Endothelial cell of umbilical vein (primary cell): ENCODE data around the gene BBC3. TPM values are rescaled to one million over a fixed set of nuclear protein-coding genes. Genes with fewer than 3 reads are reported as not detected.

Source experiments
- BruUV-seq: library from RNA; stranded (reverse); fragments of 400-500 nt; replicated peaks from 2 replicates; lab custom pipeline; 2021; lab: Mats Ljungman, UMichigan
- CTCF ChIA-PET: fragments of 300-600, 350-600 bp; sonication (Branson Sonifier 250); formaldehyde crosslinking; loops from one replicate; lab custom pipeline; 2021; ENCODE audit warnings: antibody characterized with exemption, inconsistent platforms; lab: Charles Lee
- POLR2A ChIA-PET: fragments of 300-600, 350-600 bp; sonication (Branson Sonifier 250); formaldehyde crosslinking; loops from one replicate; lab custom pipeline; 2021; ENCODE audit warnings: antibody characterized with exemption, inconsistent platforms; lab: Charles Lee
- DNase-seq: peaks from one replicate; pipeline ENCODE4 v3.0.0-alpha.2; 2011; ENCODE audit warnings: low read depth, low spot score
- FAIRE-seq: peaks from 2 replicates; lab custom pipeline; 2011; peaks lifted over from hg19 to GRCh38; lab: Jason Lieb, UNC
- H2AFZ ChIP-seq: 2 replicates; pipeline ENCODE4 v1.6.0; 2012; ENCODE audit warnings: low read depth, low read length, control low read depth, inconsistent platforms
- H3K27ac ChIP-seq: 2 replicates; pipeline ENCODE4 v1.5.1; 2011; ENCODE audit warnings: low read depth, mild to moderate bottlenecking, control low read depth, low read length, moderate library complexity; ENCODE audit not compliant: insufficient read depth
- H3K27me3 ChIP-seq, 2 experiments: 2 replicates each; pipeline versions ENCODE4 v1.6.0 to v1.6.1; 2011; ENCODE audit warnings: low read length in 2 of 2, mixed read lengths in 1 of 2; ENCODE audit not compliant: control insufficient read depth in 2 of 2, insufficient read depth in 2 of 2
- H3K36me3 ChIP-seq, 2 experiments: 2 replicates in 1 of 2; 3 replicates in 1 of 2; pipeline ENCODE4 v1.5.1; 2011; ENCODE audit warnings: low read length in 2 of 2, mild to moderate bottlenecking in 1 of 2, moderate library complexity in 1 of 2; ENCODE audit not compliant: control insufficient read depth in 2 of 2, insufficient read depth in 2 of 2; ENCODE audit errors: extremely low read depth in 1 of 2
- H3K4me1 ChIP-seq: 3 replicates; pipeline ENCODE4 v1.5.1; 2011; ENCODE audit warnings: mild to moderate bottlenecking, low read length; ENCODE audit not compliant: control insufficient read depth, insufficient read depth; ENCODE audit errors: extremely low read depth
- H3K4me2 ChIP-seq: 2 replicates; pipeline ENCODE4 v1.6.1; 2011; ENCODE audit warnings: low read length, control low read depth, mixed read lengths; ENCODE audit not compliant: insufficient read depth
- H3K4me3 ChIP-seq, 3 experiments: fragments of 200-600 bp in 1 of 3; sonication (generic), shearing (Covaris generic) in 1 of 3; replicated peaks in 1 of 3; 2 replicates each; pipeline ENCODE4 v1.5.1; 2011 to 2016; ENCODE audit warnings: control low read depth in 3 of 3, low read length in 3 of 3, mild to moderate bottlenecking in 2 of 3, inconsistent platforms in 1 of 3, low read depth in 1 of 3, moderate library complexity in 1 of 3; ENCODE audit not compliant: insufficient read depth in 1 of 3
- H3K79me2 ChIP-seq: 2 replicates; pipeline ENCODE4 v1.6.0; 2012; ENCODE audit warnings: low read length, inconsistent platforms; ENCODE audit not compliant: control insufficient read depth, insufficient read depth
- H3K9ac ChIP-seq: replicated peaks from 2 replicates; pipeline ENCODE3; 2011; ENCODE audit warnings: low read length, control low read depth; ENCODE audit not compliant: insufficient read depth; ENCODE audit errors: extremely low read depth
- H3K9me1 ChIP-seq: replicated peaks from 3 replicates; pipeline ENCODE4 v1.6.0; 2011; ENCODE audit warnings: mild to moderate bottlenecking, low read length; ENCODE audit not compliant: control insufficient read depth, insufficient read depth; ENCODE audit errors: extremely low read depth
- H3K9me3 ChIP-seq: replicated peaks from 2 replicates; pipeline ENCODE4 v1.5.1; 2012; ENCODE audit warnings: low read length, inconsistent platforms; ENCODE audit not compliant: control insufficient read depth, insufficient read depth
- H4K20me1 ChIP-seq: replicated peaks from 2 replicates; pipeline ENCODE3; 2011; ENCODE audit warnings: mild to moderate bottlenecking, low read length; ENCODE audit not compliant: control insufficient read depth, insufficient read depth; ENCODE audit errors: extremely low read depth
- EZH2 ChIP-seq: IDR thresholded peaks from 2 replicates; pipeline ENCODE4 v1.6.1; 2012; ENCODE audit warnings: borderline replicate concordance, low read depth, mild to moderate bottlenecking, moderate library complexity, low read length, inconsistent platforms; ENCODE audit not compliant: severe bottlenecking
- FOS ChIP-seq: IDR thresholded peaks from 2 replicates; pipeline ENCODE4 v1.6.1; 2011; ENCODE audit warnings: mild to moderate bottlenecking, low read length, moderate library complexity, borderline replicate concordance; ENCODE audit not compliant: insufficient read depth
- JUN ChIP-seq: IDR thresholded peaks from 2 replicates; pipeline ENCODE4 v1.6.1; 2011; ENCODE audit warnings: borderline replicate concordance, low read depth; ENCODE audit not compliant: insufficient read length, insufficient read depth
- POLR2A ChIP-seq: IDR thresholded peaks from 2 replicates; pipeline ENCODE4 v1.6.1; 2012; ENCODE audit warnings: low read depth, mild to moderate bottlenecking, control low read depth, low read length
- POLR2AphosphoS5 ChIP-seq: IDR thresholded peaks from 2 replicates; pipeline ENCODE4 v1.6.1; 2012; ENCODE audit warnings: low read depth, mild to moderate bottlenecking, control low read depth, low read length, moderate library complexity; ENCODE audit not compliant: insufficient read depth
- dilution Hi-C: fragments of 300-500 bp; cut with MboI; formaldehyde crosslinking; loops from one replicate; pipeline ENCODE4 v1.15.0; 2019; ENCODE audit warnings: low sequenced_read_pairs; ENCODE audit not compliant: extremely low pct_ligation_motif_present
- intact Hi-C: fragments of 100-400 bp; cut with micrococcal nuclease; formaldehyde crosslinking; loops from one replicate; pipeline ENCODE4 v1.10.0; 2022
- polyA plus RNA-seq, 4 experiments: library from polyadenylated mRNA; depleted of rRNA in 3 of 4; stranded (reverse) in 3 of 4; unstranded in 1 of 4; fragments of >200 nt; gene quantifications; 2 replicates each; pipeline versions ENCODE4 v1.2.1 to v1.2.3, GENCODE V29; 2011 to 2012; ENCODE audit warnings: missing spikeins in 1 of 4
- total RNA-seq: library from RNA; stranded (reverse); gene quantifications from 2 replicates; pipeline ENCODE4 v1.2.3, GENCODE V29; 2021
- TF ChIP-seq, protein P1 (sequence below), 2 donors: IDR thresholded peaks; 1 replicate in 1 of 2; 2 replicates in 1 of 2; pipeline ENCODE4 v1.5.1; 2011; ENCODE audit warnings: low read length in 2 of 2, mild to moderate bottlenecking in 2 of 2, moderate library complexity in 2 of 2, control low read depth in 1 of 2, inconsistent platforms in 1 of 2, low read depth in 1 of 2; ENCODE audit not compliant: insufficient read depth in 1 of 2; ENCODE audit errors: extremely low read depth in 1 of 2

The BBC3 gene
- total and polyA plus RNA-seq, 2 donors (not counting 3 experiments of a cell fraction or from before 2014, with no cell fraction given): 11.3 to 35.7 TPM

DNA sequence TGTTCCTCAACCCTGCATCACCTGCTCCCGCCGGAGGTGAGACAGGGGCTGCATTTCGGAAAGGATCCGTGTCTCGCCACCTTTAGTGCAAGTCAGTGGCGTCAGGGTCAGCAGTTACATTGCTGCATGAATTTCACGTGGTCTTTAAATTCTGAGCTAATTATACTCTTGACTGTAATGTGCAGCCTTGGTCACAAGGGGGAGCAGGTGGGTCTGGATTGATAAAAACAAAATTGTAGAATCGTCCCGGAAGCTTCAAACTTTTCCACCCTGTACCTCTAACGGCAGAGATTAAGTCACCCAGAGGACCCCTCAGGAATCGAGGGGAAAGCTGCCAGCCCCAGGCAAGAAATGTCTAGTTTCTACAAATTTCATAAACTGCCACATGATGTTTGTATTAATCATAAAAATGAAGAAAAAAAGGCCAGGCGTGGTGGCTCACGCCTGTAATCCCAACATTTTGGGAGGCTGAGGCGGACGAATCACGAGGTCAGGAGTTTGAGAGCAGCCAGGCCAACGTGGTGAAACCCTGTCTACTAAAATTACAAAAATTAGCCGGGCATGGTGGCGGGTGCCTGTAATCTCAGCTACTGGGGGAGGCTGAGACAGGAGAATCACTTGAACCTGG, 20.2 kb downstream of the BBC3 start:
- CTCF ChIA-PET: interaction anchor here (0.8 to 10.6 kb wide), 38 partner anchors 9 to 181 kb away, joined by 3 to 533 read pairs (median 5); partner anchors contain the start of genes CCDC9, SAE1 and ZC3H4
- FAIRE-seq (peak; percentile 87), DNase-seq (peak; percentile 91)
- Histone ChIP-seq H2AFZ (no peak overlapping the region), H4K20me1 (no peaks in the 10 kb centered on the region), H3K4me1 (peaks cover 8% of the 10 kb centered on the region), H3K4me2 (no peak overlapping the region), H3K27me3 (no peaks in the 10 kb centered on the region), H3K9ac (peak overlapping the region; percentile 57), H3K79me2 (no peaks in the 10 kb centered on the region), H3K36me3 (peaks cover 9% of the 10 kb centered on the region in 2 experiments), H3K9me3 (no peaks in the 10 kb centered on the region), H3K4me3 (no peak overlapping the region), H3K9me1 (no peaks in the 10 kb centered on the region), H3K27ac (peak overlapping the region; percentile 75)
- dilution Hi-C loops: loop anchor here (10.0 kb wide), 1 partner anchor 56 kb away; no protein-coding TSS in a partner anchor
- intact Hi-C loops: loop anchor here (1.0 kb wide), 3 partner anchors 15 to 62 kb away; no protein-coding TSS in a partner anchor
- TF ChIP-seq, protein P1, sequence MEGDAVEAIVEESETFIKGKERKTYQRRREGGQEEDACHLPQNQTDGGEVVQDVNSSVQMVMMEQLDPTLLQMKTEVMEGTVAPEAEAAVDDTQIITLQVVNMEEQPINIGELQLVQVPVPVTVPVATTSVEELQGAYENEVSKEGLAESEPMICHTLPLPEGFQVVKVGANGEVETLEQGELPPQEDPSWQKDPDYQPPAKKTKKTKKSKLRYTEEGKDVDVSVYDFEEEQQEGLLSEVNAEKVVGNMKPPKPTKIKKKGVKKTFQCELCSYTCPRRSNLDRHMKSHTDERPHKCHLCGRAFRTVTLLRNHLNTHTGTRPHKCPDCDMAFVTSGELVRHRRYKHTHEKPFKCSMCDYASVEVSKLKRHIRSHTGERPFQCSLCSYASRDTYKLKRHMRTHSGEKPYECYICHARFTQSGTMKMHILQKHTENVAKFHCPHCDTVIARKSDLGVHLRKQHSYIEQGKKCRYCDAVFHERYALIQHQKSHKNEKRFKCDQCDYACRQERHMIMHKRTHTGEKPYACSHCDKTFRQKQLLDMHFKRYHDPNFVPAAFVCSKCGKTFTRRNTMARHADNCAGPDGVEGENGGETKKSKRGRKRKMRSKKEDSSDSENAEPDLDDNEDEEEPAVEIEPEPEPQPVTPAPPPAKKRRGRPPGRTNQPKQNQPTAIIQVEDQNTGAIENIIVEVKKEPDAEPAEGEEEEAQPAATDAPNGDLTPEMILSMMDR (IDR thresholded peaks at IDR 0.05; ENCODE audit: extremely low read depth in 1 of 2, insufficient read depth in 1 of 2, low read depth in 1 of 2, low read length in 2 of 2): peak; percentile 69 to 85
- TF ChIP-seq POLR2AphosphoS5: no peak
- POLR2A ChIA-PET: interaction anchor here (0.6 to 3.0 kb wide), 4 partner anchors 15 to 75 kb away, joined by 3 to 24 read pairs (median 10); no protein-coding TSS in a partner anchor
- no TSS peak for BruUV-seq

DNA sequence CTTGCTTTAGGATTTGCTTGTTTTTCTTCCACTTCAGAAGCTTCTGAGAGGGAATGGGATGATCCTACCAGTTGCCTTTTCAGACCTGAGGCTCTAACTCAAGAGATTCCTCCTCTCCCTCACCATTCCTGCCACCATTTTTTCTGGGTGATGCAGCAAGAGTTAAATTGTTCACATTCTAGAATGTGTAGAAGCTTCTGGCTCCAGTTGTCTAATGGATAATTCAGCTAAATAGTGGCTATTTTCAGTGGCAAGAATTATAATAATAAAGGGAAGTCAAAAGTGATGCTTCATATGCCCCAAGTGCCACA, 20.9 kb downstream of the BBC3 start:
- H3K27me3 ChIP-seq: no peaks in the 10 kb centered on the region
- no peak overlapping the region for H3K4me2 ChIP-seq
- intact Hi-C loops (loop anchor here (1.0 kb wide), 3 partner anchors 16 to 61 kb away; no protein-coding TSS in a partner anchor), dilution Hi-C loops (loop anchor here (10.0 kb wide), 1 partner anchor 55 kb away; no protein-coding TSS in a partner anchor)
- FAIRE-seq (no peak), DNase-seq (no peak)
- BruUV-seq: no TSS peak
- no peak overlapping the region for H3K9ac ChIP-seq
- CTCF ChIA-PET: interaction anchor here (0.6 to 10.6 kb wide), 38 partner anchors 9 to 981 kb away, joined by 3 to 533 read pairs (median 5); partner anchors contain the start of genes CCDC9, SAE1 and ZC3H4
- H3K79me2 ChIP-seq: no peaks in the 10 kb centered on the region
- peaks cover 10 to 13% of the 10 kb centered on the region in 2 experiments for H3K36me3 ChIP-seq
- H4K20me1 ChIP-seq: no peaks in the 10 kb centered on the region
- H3K4me1 ChIP-seq: peaks cover 8% of the 10 kb centered on the region
- H2AFZ ChIP-seq: no peak overlapping the region
- POLR2A ChIA-PET: interaction anchor here (0.6 to 3.0 kb wide), 4 partner anchors 16 to 74 kb away, joined by 3 to 24 read pairs (median 10); no protein-coding TSS in a partner anchor
- H3K9me3 ChIP-seq: no peaks in the 10 kb centered on the region
- H3K4me3 ChIP-seq: no peak overlapping the region
- H3K9me1 ChIP-seq: no peaks in the 10 kb centered on the region
- TF ChIP-seq JUN (no peak), EZH2 (no peak), FOS (no peak), POLR2A (no peak)
- peak overlapping the region; percentile 75 for H3K27ac ChIP-seq
